HG02970 (cell line): ENCODE results near the gene GSTM1.
"Not testable (repeated sequence)": the region's sequence is repeated elsewhere in the genome, so short reads cannot be mapped to it uniquely, and the experiment has no call there.

Experiments used
- ATAC-seq: cut with Tn5 transposase; IDR thresholded peaks from one replicate; pipeline ENCODE4 v1.9.1; 2021; ENCODE audit warnings: mild to moderate bottlenecking, moderate library complexity, moderate number of reproducible peaks; ENCODE audit not compliant: unreplicated experiment, low FRiP score

The GSTM1 gene

DNA sequence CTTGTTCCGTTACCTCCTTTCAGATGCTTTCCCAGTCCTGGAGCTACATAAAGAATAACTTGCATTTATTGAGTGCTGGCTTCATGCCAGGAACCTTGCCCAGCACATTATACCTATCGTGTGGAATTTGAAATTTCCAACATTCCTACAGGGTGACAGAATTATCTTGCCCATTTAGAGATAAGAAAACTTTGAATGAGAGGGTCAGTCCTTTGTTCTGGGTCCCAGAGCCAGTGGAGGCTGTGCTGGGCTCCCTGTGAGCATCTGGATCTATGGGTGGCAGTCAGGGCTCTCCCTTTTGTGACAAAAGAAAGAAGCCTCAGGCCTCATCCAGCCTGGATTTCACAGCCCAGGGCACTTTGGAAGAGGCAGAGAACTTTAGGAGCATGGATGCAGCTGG is 28.5 kb upstream of the GSTM1 start:
- ATAC-seq = no peak

DNA sequence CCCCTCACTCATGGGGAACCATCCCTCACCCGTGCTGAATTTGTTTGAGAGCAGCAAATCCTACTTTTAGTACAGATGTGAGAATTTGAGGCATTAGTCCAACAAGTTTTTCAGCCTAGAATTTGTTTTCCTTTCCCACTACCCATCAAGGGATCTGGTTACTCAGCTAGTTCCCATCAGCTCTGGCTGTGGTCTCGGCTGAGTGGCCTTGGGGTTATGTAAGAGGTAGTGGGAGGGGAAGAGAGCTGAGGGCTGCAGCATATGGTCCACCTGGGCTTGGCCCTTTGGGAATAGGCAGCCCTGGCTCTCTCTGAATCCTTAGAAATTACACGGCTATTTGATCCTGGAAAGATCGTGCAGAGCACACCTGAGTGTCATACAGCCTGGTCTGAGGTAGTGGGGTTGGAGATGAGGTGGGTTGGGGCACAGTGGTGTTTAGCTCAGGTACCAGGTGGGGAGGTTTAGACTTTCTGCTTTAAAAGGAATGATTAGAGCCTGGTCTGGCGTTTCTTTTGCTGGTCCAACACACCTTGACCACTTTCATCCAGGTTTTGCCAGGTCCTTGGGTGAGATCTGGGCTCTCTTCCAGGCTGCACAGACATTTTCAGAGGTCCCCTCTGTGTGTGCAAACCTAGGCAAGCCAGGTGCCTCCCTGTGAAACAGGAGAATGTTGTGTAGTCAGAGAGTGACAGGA is 27.5 kb upstream of the GSTM1 start:
- ATAC-seq = no peak

DNA sequence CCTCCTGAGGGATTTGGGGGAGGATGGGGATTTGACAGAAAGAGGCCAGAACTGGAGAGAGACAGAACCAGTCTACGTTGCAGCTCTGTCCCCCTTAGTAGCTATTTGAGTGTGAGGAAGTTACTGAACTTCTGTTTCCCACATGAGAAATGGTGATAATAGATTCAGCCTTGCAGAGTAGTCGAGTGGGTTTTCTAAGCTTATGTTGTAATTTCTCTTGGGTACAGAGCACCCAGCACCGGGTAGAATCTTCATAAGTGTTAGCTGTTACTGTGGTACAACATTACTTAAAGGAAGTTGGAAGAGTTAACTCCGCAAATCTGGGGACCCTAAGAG is 27.0 kb upstream of the GSTM1 start:
- ATAC-seq = not testable (repeated sequence)

DNA sequence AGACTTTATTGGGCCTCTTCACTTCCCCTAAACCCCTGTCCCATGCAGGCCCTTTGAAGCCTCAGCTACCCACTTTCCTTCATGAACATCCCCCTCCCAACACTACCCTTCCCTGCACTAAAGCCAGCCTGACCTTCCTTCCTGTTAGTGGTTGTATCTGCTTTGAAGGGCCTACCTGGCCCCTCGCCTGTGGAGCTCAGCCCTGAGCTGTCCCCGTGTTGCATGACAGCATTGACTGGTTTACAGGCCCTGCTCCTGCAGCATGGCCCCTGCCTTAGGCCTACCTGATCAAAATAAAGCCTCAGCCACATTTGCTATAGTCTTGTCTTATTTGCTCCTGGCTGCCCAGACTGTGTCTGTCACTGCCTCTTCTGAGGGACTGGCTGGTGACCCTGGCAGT is 26.2 kb upstream of the GSTM1 start:
- no peak for ATAC-seq

DNA sequence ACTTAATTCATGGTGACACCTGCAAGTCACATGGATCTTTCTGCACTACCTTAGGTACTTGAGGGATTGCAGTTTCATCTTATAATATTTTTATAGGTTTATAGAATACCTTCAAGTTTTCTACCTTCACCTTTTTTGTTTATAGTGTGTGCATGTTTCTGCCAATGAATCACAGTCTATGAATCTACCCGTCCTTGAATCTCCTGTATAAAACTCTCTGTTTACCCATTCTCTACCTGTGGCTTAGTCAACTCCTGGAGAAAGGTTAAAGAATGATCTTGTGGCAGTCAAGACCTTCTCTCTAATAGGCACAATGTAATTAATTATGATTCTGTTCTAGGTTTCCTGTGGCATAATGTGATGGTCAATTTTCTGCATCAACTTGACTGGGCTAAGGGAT is 22.9 kb upstream of the GSTM1 start:
- ATAC-seq = no peak

DNA sequence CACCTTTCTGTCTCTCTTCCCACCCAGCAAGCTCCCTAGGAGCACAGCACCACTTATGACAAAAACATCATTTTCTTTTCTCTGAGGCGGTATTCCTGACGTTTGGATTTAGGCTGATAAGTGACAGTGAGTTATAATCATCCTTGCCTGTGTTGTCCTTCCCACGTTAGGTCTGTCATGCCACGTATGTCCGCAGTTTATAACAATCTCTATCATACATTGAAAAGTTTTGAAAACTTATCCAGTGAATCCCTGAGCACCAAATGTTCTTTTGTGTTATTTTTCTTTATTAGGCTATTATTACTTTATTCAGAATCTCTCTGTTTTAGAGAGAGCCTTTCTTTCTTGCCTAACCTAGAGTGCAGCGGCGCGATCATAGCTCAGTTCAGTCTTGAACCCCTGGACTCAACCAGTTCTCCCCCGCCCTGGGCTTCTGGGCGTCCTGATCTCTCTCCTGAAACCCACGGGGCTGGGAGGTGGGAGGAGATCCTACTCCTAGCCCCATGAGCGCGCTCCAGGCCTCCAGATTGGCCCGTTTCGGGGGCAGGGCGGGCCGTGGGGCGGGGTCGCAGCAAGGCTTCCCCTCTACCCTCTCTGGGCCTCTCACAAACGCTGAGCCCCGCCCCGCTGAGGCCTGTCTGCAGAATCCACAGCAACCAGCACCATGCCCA is 20.0 kb upstream of the GSTM1 start, which contains the start of gene GSTM2:
GSTM2 (plus strand) TSS at position 606 of the 671 bp plus-strand sequence; CDS start at position 665, 59 bp downstream.
- ATAC-seq = no peak

DNA sequence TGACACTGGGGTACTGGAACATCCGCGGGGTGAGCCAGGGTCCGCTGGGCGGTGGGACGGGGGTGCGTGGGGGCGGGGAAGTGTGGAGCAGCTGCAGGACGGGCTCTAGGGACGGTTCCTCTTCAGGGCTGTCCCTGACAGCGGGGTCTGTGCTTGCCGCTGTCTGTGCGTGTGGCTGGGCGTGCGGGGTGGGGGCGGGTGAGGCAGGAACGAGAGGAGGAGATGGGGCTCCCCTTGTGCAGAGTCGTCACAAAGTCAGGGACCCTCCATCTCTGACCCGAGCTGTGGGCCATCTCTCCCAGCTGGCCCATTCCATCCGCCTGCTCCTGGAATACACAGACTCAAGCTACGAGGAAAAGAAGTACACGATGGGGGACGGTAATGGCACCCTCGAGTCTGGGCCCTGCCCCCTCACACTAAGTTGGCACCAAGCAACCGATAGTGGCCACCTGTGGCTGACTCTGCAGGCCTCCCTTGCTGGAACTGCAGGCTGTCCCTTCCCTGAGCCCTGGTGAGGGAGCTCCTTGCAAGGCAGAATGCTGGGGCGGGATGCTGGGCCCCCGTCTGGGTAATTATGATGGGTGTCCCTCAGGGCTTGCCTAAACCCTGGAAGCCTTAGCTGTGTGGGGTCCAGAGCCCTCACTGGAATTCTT is 19.4 kb upstream of the GSTM1 start:
- ATAC-seq = no peak

DNA sequence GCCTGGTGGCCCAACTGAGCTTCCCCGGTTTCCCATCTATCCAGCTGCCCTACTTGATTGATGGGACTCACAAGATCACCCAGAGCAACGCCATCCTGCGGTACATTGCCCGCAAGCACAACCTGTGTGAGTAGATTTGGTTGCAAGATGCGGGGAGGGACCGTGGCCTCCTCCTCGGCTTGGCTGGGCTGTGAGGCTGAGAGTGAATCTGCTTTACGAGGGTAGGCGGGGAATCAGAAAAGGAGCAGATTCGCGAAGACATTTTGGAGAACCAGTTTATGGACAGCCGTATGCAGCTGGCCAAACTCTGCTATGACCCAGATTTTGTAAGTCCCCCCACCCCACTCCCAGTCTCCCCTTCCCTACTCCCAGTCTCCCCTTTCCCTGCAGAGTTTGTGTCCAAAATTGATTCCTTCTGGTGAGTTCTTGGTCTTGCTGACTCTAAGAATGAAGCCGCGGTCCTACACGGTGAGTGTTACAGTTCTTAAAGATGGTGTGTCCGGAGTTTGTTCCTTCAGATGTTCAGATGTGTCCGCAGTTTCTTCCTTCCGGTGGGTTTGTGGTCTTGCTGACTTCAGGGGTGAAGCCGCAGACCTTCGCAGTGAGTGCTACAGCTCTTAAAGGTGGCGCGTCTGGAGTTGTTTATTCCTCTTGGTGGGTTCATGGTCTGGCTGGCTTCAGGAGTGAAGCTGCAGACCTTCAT is 18.2 kb upstream of the GSTM1 start:
- ATAC-seq = no peak

DNA sequence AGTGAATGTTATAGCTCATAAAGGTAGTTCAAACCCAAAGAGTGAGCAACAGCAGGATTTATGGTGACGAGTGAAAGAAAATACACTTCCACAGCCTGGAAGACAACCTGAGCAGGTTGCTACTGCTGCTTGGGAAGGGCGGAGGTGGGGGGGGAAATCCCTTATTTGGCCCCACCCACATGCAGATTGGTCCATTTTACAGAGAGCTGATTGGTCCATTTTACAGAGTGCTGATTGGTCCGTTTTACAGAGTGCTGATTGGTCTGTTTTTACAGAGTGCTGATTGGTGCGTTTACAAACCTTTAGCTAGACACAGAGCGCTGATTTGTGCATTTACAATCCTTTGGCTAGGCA is 17.7 kb upstream of the GSTM1 start:
- not testable (repeated sequence) for ATAC-seq

DNA sequence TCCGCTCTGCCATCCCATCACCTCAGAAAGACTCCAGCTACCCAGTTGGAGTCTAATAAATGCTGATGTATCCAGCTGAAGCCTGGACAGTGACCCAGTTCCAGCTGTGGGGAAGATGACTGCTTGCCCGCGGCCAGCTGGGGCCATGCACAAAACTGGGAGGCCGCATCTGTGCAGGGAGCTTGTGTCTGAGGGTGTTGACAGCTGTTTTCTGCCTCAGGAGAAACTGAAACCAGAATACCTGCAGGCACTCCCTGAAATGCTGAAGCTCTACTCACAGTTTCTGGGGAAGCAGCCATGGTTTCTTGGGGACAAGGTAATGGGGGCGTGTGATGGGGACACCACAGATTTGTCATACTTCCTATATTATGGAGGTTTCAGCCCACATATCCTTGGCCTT is 16.6 kb upstream of the GSTM1 start:
- ATAC-seq = no peak

DNA sequence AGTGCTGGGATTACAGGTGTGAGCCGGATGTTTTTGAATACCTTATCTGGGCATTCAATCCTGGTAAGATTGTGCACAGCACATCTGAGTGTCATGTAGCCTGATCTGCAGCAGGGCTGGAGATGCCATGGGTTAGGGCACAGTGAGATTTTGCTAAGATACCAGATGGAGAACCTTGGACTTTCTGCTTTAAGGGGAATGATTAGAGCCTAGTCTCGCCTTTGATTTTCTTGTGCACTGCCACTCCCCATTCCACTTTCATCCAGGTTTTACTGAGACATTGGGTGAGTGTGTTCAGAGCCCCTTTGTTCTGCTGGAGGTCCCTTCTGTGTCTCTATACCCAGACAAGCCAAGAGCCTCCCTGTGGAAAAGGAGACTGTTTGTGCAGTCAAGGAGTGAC is 13.8 kb upstream of the GSTM1 start:
- not testable (repeated sequence) for ATAC-seq

DNA sequence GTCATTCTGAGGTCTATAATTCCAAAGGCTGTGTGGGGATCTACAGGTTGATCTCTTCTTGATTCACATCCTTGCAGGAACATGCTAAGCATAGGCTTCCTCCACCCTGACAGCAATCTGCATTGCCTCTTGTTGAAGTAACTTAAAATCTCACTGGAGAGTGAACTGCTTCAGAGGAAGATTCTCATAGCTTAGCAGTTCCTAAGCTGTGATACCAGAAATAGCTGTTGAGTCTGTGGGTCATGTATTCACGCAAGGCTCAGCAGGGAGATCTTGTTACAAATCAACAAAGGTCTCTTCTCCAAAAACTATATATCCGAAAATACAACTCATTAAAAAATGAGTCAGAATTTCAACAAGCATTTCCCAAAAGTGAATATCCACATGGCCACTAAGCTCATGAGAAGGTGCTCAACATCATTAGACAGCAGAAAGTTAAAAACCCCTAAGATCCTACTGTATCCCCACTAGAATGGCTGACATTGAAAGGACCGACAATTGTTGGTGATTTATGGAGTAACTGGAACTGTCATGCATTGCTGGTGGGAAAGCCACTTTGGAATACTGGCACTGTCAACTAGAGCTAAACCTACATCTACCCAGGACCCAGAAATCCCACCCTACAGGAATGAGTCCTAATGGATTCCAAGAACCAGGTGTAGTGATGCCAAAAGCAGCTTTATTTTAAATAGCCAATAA is 10.8 kb upstream of the GSTM1 start:
- not testable (repeated sequence) for ATAC-seq

DNA sequence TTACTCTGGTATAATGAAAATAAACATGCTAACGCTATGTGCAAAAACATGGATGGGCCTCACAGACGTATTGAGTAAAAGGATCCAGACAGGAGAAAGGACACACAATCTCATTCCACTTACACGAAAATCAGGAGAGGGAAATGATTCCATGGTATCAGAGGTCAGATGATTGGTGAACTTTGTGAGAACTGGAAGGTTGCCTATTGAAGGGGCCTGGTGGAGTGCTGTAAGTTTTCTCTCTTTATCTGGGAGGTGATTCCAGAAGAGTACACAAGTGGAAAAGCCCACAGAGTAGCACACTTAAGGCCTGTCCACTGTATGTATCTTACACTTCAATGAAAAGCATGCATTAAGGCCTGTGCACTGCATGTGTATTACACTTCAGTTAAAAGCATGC is 10.2 kb upstream of the GSTM1 start:
- ATAC-seq = no peak

DNA sequence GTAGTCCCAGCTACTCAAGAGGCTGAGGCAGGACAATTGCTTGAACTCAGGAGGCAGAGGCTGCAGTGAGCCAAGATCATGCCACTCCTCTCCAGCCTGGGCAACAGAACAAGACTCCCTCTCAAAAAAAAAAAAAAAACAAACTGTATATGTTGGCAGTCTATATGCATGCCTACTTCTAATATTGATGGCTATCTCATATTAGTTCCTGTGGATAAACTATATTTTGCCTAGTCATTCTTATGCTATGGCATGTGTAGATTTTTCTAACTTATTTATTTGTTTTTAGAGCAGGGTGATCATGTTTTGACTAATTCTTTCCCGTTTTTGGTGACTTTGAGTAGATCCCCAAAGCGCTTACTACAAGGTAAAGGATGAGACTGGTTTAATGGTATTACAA is 9.0 kb upstream of the GSTM1 start:
- not testable (repeated sequence) for ATAC-seq

DNA sequence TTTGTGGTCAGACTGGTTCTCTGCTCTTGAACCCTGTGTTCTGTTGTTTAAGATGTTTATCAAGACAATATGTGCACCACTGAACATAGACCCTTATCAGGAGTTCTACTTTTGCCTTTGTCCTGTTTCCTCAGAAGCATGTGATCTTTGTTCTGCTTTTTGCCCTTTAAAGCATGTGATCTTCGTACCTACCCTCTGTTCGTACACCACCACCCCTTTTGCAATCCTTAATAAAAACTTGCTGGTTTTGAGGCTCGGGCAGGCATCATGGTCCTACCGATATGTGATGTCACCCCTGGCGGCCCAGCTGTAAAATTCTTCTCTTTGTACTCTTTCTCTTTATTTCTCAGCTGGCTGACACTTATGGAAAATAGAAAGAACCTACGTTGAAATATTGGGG is 2.8 kb upstream of the GSTM1 start:
- not testable (repeated sequence) for ATAC-seq

DNA sequence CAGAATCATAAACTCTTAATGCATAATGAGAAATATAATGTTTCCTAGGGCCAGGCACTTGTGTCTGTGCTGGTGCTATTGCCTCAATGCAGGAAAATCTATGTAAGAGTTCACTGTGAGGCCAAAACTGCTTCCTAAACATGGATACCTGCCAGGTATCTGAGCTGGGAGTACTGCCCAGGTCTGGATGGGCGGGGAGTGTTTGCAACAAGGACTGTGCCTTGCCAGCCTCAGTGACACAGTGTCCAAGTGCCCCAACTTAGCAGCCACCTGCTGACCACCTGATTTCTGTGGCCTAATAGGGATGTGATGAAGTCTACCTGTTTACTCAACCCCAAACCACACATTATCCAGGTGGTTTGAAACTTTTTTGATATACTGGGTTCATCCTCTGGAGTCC is 2.2 kb upstream of the GSTM1 start:
- ATAC-seq = not testable (repeated sequence)

DNA sequence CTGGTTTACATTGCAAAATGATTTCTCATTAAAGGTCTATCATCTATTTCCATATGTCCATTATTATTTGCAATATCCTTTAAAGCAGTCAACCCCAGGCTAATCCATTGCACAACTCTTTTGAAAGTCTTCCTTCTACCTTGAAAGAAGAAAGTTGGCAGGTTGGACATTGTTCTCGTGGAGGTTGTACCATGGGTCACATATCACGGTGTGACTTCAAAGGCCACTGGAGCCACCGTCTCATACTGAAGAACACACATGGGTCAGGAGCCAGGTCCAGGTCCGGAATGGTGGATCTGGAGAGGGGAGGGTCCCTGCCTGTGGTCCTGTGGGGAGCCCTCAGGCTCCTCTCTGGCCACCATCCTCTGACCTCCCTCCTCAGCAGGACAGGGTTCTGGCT is 1.7 kb upstream of the GSTM1 start:
- ATAC-seq = not testable (repeated sequence)

DNA sequence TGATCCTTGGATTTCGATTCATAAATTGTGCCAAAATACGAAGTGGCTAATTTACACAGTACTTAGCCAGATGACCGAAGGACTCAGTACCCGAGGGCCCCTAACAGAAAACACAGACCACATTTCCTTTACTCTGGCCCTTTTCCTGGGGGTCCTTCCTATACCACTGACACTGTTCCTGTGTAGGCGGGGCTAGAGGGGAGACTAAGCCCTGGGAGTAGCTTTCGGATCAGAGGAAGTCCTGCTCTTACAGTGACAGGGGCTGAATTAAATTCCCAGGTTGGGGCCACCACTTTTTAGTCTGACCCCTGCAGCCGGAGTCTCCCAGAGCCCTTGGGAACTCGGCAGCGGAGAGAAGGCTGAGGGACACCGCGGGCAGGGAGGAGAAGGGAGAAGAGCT is 508 bp upstream of the GSTM1 start:
- not testable (repeated sequence) for ATAC-seq

DNA sequence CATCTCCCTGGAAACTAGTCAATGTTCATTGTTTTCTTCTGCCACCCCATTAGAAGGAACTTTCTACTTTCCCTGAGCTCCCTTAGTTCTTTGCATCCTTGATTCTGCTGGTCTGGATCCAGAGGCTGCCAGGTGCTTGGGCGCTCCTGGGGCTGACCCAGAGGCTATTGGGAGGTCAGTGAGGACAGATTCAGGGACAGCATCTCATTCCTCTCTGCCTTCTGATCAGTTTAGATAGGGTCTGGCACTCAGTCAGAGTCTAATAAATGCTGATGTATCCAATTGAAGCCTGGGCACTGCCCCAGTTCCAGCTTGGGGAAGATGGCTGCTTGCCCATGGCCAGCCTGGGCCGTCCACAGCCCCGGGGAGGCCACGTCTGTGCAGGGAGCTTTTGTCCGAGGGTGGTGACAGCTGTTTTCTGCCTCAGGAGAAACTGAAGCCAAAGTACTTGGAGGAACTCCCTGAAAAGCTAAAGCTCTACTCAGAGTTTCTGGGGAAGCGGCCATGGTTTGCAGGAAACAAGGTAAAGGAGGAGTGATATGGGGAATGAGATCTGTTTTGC is 2.3 kb downstream of the GSTM1 start:
- no peak for ATAC-seq

DNA sequence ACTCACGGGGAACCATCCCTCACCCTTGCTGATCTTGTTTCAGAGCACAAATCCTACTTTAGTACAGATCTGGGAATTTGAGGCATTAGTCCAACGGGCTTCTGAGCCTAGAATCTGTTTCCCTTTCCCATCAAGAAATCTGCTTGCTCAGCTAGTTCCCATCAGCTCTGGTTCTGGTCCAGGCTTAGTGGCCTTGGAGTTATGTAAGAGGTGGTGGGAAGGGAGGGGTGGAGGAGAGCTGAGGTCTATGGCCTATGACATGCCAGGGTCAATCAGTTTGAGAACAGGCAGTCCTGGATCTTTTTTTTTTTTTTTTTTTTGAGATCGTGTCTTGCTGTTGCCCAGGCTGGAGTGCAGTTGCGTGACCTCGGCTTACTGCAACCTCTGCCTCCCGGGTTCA is 4.1 kb downstream of the GSTM1 start:
- ATAC-seq = no peak
